HG02970 (cell line): ENCODE data around the gene TBC1D22A.

Source experiments
- ATAC-seq: cut with Tn5 transposase; IDR thresholded peaks from one replicate; pipeline ENCODE4 v1.9.1; 2021; ENCODE audit warnings: mild to moderate bottlenecking, moderate library complexity, moderate number of reproducible peaks; ENCODE audit not compliant: unreplicated experiment, low FRiP score

Gene TBC1D22A

DNA sequence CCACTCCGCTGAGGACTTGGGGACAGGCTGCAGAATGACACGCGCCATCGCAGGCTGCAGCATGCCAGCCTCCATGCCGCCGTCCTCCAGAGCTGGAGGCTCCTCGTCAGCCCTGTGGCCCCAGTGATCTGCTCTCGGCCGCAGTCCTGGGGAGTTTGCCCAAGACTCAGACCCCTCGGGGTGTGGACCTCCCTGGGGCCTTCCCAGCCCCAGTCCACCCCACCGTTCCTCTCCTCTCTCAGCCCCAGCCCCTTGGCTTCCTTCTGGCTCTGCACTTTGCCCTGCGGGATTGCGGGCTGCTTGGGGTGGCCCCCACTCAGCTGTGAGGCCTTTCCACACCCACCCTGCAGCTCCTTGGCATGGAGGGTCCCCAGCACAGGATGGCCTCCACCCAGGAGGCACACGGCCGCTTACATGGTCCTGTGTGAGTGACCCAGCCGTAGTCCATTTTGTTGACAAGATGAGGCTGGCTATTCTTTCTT is 414.9 kb downstream of the TBC1D22A start:
- ATAC-seq, result no peak

DNA sequence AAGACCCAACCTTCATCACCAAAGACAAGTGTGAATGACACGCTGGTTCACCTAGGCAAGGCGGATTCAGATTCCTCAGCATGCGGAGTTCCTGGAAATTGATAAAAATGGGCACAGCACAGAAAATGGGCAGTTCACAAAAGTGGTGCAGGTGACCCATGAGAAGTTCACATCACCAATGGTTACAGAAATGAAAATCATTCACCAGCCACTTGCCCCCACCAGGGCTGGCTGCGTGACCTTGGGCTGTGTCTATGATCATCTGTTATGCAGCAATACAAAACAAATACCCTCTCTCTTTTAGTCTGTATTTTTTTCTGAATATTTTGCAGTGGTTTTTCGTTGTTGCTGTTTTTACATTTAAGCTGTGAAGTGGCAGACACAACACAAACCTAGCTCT is 415.9 kb downstream of the TBC1D22A start:
- ATAC-seq, result no peak

DNA sequence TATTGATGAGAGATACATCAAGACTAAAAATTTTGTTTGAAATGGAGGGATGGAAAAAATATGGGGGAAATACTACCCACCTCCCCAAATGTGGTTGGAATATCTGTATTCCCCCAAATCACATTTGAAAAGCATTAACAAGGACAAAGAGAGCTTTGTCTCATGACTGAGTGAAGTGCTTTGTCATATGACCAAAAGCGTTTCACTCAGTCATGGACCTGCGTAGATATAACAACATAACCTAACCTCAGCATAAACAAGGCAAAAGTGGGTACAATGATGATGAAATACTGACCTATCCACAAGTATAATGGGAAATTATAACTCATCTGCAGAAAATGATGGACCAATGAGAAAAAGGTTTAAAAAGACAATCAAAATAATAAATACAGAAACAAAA is 418.3 kb downstream of the TBC1D22A start:
- ATAC-seq, result no peak

DNA sequence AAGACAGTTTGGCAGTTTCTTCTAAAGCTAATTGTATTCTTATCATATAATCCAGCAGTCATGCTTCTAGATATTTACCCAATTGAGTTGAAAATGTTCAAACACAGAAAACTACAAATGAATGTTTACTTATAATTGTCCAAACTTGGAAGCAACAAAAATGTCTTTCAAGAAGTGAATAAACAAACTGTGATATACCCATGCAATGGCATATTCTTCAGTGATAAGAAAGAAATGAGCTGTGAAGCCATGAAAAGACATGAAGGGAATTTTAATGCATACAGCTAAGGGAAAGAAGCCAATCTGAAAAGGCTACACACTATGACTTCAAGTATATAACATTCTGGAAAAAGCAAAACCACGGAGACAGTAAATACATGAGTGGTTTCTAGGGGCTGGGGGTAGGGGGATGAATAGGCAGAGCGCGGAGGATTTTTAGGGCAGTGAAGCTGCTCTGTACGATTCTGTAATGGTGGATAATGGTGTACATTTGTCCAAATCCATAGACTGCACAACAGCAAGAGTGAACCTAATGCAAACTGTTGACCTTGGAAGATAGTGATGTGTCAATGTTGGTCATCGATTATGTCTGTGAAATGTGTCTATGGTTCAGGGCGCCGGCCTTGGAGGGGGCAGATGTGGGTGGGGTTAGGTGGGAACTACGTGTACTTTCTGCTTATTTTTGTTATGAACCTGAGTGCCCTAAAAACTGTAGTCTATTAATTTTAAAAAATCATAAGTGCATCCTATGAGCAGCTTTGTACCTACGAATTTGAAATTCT is 424.9 kb downstream of the TBC1D22A start:
- no peak for ATAC-seq

DNA sequence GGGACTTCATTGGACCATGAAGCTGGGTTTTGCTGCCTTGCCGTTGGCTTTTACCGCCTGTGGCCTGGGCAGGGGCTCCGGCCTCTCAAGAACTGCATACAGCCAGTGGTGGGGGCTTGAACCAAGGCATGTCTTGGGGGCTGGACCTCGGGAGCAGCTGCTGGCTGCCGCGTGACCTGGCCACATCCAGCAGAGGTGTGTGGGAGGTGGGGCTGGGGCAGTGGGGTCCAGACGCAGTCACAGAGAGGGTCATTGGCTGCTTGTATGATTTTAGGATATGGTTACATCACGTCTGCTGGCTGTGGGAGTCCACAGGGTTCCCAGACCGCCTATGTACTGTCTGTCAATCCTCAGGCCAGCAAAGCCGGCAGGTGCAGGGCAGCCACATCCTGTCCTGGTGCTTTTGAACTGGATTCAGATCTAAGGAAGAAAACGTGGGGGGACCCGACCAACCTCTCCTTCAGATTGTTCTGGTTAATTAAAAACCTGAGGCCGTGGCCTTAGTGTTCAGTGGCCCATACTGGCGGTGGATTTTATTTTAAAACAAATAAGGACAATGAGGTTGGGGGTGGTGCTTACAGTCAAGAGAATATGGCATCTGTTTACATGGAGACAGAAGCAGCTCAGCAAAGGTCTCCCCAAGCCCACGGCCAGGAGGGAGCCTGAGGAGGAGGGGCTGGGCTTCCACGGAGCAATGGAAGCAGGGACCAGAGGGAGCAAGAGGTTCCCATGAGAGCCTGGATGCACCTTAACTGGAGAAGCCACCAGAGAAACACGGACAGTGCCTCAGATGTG is 426.0 kb downstream of the TBC1D22A start:
- ATAC-seq, result no peak

DNA sequence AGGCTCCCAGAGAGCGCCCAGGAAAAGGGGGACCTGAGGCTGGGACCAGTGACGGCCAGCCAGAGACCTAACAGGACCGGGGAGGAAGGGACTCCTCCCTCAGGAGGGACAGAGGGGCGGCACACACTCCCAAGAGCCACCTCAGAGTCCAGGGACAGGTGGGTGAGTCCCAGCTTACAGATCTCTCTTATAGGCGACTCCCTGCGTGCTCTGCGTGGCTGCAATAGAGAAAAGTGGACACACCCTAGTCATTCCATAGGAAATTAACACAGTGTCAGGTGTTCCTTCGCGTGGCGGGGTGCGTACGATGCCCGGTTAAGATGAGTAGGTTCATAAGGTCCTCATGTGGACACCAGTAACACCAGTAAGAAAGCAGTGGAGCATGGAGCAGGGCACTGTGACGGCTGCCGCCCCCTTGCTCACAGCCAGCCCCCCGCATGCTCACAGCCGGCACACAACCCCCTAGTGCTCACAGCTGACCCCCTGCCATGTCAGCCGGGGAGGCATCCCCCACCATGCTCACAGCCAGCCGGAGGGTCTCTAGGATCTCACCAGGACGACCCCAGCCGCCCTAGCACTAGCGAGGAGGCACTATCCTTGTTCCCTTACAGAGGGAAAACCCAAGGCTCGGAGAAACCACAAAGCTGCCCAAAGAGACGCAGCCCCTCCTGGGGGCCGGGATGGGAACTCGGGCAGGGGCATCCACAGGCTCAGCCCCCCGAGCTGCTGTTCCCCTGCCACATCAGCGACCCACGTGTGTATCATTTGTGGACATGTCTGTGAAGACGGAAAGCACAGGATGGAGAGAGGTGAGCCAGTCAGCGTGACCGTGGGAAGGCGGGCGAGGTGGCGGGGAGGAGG is 426.8 kb downstream of the TBC1D22A start:
- no peak for ATAC-seq

DNA sequence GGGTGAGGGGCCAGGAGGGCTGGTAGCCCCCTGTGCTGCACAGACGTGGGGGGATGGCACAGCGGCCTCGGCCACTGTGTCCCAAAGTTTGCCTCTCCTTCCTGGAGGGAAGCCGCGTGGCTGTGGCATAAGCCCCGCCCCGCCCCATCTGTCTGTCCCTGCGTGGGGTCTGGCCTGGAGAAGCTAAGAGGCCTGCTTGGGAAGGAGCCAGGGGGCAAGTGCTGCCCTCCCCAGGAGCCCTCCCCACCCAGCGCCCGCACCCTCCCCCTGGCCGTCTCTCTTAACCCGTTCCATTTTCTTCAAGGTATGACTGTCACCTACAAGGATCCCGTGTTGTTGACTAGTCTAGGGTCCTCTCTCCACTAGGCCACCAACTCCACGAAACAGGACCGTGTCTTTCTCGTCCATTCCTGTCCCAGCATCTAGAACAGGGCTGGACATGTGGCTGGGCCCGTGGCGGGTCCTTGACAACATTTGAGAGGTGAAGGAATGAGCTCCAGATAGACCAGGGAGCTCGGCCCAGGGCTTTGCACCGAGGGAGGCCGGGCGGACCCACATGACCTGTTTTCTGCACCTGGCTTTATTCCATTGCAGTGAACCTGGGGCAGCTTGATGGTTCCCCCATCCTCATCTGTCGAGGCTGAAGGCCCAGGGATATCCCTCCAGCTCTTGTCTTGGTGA is 428.0 kb downstream of the TBC1D22A start:
- no peak for ATAC-seq

DNA sequence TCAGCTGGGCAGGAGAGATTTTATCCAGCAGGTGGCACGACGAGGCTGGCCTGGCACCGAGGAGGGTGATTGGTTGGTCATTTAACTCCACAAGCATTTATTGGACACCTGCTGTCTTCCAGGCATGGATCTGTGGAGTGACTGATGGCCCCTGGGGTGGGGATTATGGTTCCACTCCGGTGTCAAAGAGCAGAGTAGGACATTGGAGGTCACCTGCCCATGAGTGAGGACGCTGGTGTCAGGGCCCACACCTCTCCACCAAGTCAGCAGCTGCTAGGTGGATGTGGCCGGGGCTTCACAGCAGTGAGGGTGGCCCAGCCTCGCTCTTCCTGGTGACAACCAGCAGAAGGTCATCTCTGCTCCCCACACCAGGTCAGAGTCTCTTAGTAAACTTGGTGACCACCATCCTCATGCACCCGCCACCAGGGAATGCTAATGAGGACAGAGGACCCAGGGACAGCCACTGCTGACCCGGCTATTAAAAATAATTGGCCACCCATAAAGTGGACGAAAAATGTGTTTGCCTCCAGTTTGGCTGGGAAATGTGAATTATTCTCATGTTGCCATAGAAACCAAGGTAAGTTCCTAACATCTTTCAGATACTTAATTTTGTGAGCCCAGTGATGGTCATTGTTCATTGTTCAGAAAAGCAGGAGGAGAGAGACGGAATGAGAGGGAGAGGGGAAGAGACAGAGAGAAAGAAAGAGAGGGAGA is 428.7 kb downstream of the TBC1D22A start:
- no peak for ATAC-seq

DNA sequence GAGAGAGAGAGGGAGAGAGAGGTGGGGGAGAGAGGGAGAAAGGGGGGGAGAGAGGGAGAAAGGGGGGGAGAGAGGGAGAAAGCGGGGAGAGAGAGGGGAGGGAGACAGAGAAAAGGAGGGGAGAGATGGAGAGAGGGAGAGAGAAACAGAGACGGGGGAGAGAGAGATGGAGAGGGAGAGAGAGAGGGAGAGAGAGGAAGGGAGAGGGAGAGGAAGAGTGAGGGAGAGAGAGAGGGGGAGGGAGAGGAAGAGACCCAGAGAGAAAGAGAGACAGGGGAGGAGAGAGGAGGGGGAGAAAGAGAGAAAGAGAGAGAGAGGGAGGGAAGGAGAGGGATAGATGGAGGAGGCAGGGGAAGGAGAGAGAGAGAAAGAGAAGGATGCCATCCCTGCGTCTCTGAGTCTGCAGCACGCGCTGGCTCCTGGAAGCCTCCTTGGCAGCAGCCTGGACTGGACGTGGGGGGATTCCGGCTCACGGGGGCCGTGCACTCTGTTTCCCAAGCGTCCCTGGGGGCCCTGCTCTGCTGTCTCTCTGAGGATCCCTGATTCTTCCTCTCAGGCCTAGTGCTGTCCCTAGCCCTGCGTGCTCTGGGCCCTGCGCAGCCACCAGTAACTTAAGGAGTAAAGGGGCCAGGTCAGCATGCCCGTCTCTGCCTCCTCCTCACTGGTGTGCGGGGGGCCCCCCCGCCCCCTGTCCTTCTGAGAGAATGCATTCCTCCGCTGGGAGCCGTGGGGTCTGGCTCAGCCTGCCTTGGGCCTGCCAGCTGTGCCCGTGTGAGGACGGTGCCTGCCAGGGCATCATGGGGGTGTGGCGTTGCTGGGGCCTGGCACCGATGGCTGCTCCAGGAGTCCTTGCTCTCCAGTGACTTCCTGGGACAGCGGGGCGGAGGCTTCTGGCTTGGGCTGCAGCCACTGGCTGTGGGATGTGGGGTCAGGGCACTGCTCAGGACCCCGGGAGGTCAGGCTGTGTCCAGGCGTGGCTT is 429.5 kb downstream of the TBC1D22A start:
- no peak for ATAC-seq

DNA sequence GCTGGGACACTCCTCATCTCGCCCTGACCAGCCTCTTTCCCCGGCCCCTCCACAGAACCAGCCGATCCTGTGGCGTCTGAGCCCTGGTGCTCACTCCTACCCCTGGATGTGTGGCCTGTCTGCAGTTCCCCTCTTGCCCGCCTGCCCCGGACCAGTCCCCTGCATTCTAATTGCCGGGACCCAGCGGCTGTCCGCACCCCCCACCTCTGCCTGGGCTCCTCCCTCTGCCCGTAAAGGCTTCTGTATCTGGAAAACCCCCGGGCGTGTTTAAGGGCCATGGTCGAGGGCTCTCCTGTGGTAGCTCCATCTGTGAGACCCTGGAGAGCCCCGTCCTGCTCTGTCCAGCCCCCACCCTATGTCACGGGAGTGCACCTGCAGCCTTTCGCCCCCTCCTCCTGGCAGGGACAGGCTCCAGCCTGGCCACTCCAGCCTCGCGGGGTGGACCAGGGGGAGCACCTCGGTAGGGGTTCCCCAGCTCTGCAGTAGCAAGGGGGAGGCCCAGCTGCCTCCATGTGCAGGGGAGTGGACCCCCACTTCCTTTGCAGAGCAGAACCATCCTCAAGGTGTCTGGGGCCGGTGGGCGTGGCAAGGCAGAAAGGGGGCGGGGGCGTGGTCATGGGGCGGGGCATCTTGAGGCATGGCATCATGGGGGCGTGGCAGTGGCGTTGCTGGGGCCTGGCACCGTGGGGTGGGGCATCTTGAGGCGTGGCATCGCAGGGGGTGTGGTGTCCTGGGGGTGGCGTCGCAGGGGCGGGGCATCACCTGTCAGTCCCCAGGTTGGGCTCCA is 430.4 kb downstream of the TBC1D22A start:
- no peak for ATAC-seq

DNA sequence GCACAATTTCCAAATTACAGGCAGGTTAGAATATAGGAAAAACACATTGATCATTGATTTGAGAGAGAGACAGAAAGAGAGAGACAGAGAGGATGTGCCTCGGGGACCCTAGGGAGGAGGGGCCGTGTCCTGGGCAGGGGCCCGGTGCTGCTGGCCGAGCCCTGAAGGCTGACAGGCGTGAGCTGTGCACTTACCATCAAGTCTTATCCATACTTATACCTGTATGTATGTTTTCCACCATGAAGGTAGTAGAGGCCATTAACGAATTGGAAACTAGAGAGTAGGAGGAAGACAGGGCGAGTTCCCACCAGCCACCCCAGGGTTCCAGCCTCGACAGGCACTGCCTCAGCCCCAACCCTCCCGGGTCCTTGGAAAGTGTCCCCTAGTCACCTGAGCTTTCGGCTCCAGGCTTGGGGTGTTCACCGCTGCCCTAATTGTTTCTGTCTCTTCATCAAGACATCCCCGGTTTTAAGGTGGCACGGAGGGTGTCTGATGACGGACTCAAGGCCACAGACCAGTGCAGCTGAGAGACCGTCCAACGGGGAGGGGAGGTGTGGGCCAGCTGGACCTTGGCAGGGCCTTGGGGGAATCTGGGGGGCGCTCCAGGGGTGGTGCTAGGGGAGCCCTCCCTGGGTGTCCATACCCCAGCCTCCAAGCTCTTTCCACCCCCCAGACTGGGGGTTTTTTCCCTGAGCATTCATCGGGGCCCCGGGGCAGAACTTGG is 431.3 kb downstream of the TBC1D22A start:
- no peak for ATAC-seq

DNA sequence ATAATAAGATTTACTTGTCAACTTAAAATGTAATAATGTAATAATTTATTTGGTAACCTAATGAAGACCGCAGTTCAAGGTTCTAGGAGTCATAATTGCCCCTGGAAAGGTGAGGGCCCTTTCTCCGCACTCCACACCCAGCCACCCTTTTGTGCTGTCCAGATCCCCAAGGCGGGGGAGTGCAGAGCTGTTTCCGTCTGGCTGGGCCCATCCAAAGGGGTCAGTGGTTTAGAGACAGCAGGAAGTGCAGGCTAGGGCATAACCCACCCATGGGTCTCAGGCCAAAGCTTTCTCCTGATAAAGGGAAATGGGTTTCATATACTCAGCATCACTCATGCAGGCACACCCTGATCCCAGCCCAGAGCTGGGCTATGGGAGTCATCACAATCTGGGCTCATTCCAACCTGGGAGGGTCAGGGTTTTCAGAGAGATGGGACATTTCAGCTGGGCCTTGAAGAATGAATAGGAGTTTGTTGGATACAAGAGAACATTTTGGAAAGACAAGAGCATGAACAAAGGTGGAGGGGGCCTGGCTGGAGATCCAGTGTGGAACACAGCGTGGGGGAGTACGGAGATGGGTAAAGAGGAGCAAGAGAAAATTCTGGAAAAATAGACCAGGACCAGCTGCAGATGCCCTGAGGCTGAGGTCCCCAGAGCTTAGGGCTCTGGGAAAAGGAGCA is 432.2 kb downstream of the TBC1D22A start:
- no peak for ATAC-seq

DNA sequence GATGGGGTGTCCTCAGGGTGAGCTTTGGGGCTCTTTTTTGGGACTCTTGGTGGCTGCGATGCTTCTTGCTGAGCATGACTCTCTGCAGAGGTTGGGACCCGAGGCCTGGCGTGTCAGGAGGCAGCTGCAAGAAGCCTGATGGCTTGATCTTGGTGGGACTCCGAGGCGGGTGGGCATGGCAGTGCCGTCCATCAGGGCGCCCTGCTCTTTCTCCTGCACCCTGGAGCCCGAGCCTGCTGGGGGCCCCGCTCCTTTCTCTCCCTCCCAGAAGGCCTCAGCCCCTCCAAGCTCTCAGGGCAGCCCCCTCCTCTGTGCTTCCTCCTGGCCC is 432.7 kb downstream of the TBC1D22A start:
- ATAC-seq, result no peak

DNA sequence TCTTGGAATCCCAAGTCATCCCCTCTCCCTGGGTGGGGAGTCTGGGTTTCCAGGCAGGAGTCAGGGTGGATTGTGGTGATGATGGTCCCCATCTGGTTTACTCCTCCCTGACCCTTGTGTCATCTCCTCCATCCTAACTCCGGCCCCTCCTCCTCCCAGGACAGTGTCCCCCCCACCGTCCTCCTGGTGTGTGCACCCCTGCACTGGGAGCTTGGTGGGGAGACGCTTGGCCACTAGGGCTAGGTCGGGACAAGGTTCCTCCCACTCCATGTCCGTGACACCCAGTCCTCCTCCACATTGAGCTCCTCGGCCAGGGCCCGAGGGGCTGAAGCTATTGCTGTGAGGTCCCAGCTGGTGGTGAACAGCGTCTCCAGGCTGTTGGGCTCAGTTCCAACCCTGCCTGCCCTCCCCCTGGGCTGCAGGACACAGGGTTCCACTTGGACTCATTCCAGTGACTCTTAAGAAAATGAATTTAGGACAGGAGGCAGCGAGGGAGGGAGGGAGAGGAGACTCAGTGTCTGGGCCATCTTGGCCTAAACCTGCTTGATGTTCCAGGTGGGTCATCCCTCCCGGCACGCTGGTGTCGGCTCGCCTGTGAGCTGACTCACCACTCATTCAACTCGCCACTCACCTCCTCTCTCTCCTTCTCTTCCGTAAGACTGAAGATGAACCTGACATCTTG is 433.2 kb downstream of the TBC1D22A start:
- no peak for ATAC-seq

DNA sequence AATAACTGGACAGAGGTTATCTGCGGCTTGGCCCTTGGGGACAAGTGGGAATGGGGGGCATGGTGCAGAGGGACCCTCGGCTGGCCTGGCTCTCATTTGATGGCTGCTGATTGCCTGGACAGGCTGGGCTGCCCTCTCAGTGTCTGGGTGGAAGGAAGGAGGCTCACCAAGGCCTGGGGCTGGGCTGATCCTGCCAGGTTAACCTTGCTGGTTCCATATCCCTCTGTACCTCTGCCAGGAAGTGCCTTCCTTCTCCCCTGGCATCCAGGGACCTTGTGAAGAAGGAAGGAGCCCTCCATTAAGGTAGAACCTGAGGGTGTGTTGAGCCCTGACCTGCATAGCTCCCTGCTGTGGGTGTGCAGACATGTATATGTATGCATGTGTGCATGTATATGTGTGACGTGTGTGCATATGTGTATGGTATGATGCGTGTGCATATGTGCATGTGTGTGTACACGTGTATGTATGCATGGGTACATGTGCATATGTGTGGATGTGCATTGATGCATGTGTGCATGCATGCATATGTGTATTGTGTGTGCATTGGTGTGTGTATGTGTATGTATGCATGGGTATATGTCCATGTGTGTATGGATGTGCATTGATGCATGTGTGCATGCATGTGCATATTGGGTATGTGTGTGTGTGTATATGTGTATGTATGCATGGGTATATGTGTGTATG is 433.9 kb downstream of the TBC1D22A start:
- no peak for ATAC-seq
